AG09309 (cell line): Measurements from ENCODE around the gene JDP2.

ENCODE experiments used
- DNase-seq: peaks from one replicate; pipeline ENCODE4 v3.0.0-alpha.2; 2010; ENCODE audit warnings: low read depth
- H3K4me3 ChIP-seq: 2 replicates; pipeline ENCODE4 v1.5.1; 2011; ENCODE audit warnings: mild to moderate bottlenecking, low read depth, low read length, moderate library complexity; ENCODE audit not compliant: control insufficient read depth
- CTCF ChIP-seq: IDR thresholded peaks from 2 replicates; pipeline ENCODE4 v1.5.1; 2011; ENCODE audit warnings: mild to moderate bottlenecking, low read depth, low read length, inconsistent platforms; ENCODE audit not compliant: insufficient read depth, control insufficient read depth; ENCODE audit errors: missing control alignments

The JDP2 gene

GRCh38 chr14:75457648-75458165, 29.9 kb downstream of the JDP2 start:
- no peak overlapping the region for H3K4me3 ChIP-seq
- DNase-seq = no peak
- TF ChIP-seq CTCF = no peak

- no peak overlapping the region for H3K4me3 ChIP-seq
- no peak for TF ChIP-seq CTCF
- DNase-seq = no peak
Measured at GRCh38 chr14:75458305-75458704, 30.5 kb downstream of the JDP2 start.

GRCh38 chr14:75459099-75459741, 31.4 kb downstream of the JDP2 start:
- DNase-seq = no peak
- no peak for TF ChIP-seq CTCF
- H3K4me3 ChIP-seq = no peak overlapping the region

GRCh38 chr14:75459791-75460190, 32.0 kb downstream of the JDP2 start:
- no peak overlapping the region for H3K4me3 ChIP-seq
- no peak for TF ChIP-seq CTCF
- DNase-seq = no peak

- no peak for TF ChIP-seq CTCF
- H3K4me3 ChIP-seq = no peak overlapping the region
- no peak for DNase-seq
Measured at GRCh38 chr14:75460394-75460793, 32.6 kb downstream of the JDP2 start.

- DNase-seq = no peak
- TF ChIP-seq CTCF = no peak
- H3K4me3 ChIP-seq = no peak overlapping the region
Measured at GRCh38 chr14:75461303-75461702, 33.5 kb downstream of the JDP2 start.
